ENCODE data around the gene GNAI3.

GNAI3 gene

DNA sequence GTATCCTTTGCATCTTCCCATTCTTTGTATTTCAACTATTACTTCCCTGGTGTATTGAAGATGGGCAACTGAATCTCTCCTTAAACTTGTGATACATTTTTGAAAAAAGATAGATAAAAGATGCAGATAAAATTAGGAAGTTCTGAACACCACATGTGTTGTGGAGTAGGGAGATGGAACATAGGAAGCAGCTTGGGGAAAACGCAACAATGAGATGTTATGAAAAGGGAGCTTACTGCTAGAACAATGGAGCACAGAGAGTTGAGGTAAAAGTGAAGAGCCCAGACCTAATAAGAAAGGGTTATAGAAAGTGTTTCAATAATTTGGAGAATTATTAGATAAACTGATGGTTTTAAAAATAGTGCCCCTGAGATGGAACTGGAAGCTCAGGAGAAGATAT, 20.9 kb downstream of the GNAI3 start:
- Histone ChIP-seq H2BK15ac (ENCODE audit: low read depth, poor library complexity, severe bottlenecking) (no peak overlapping the region), H2AK5ac (ENCODE audit: low read length, severe bottlenecking) (no peak overlapping the region), H3K27ac (ENCODE audit: low read length, poor library complexity, severe bottlenecking) (no peak overlapping the region), H4K8ac (ENCODE audit: low read length) (no peak overlapping the region), H2BK5ac (ENCODE audit: low read depth, low read length, poor library complexity, severe bottlenecking) (no peak overlapping the region), H3K23ac (ENCODE audit: low read length in 2 of 2) (no peak overlapping the region), H3K79me1 (replicated peaks; ENCODE audit: low read length, poor library complexity, severe bottlenecking) (no peaks in the 10 kb centered on the region), H3K4ac (ENCODE audit: low read depth in 1 of 2, low read length in 2 of 2) (no peak overlapping the region), H3K4me3 (ENCODE audit: insufficient read depth in 1 of 2, low read depth in 1 of 2, low read length in 2 of 2) (no peak overlapping the region), H4K91ac (ENCODE audit: low read length) (no peak overlapping the region), H3K4me1 (ENCODE audit: control insufficient read depth, insufficient read depth, low read depth, low read length) (peaks cover 6% of the 10 kb centered on the region), H3K14ac (ENCODE audit: low read length in 2 of 2) (no peak overlapping the region), H2AFZ (ENCODE audit: low read depth, low read length) (no peak overlapping the region), H3K18ac (ENCODE audit: low read depth in 1 of 2, low read length in 2 of 2) (no peak overlapping the region), H3K27me3 (ENCODE audit: control insufficient read depth in 1 of 2, insufficient read depth in 1 of 2, low read length in 2 of 2) (no peaks in the 10 kb centered on the region), H3K36me3 (ENCODE audit: control insufficient read depth in 1 of 2, insufficient read depth in 2 of 2, low read depth in 1 of 2, low read length in 2 of 2) (peaks cover 0 to 8% of the 10 kb centered on the region in 2 experiments), H3K9me3 (ENCODE audit: control insufficient read depth, low read length) (no peaks in the 10 kb centered on the region), H3K9ac (ENCODE audit: low read length) (no peak overlapping the region), H2BK12ac (ENCODE audit: low read length in 2 of 2) (no peak overlapping the region), H2BK120ac (ENCODE audit: low read depth, low read length) (no peak overlapping the region), H3K4me2 (ENCODE audit: low read length, poor library complexity, severe bottlenecking) (no peak overlapping the region)
- WGBS = 96% methylated on average over 1 of the region's 1 CpG
- no peak for DNase-seq

DNA sequence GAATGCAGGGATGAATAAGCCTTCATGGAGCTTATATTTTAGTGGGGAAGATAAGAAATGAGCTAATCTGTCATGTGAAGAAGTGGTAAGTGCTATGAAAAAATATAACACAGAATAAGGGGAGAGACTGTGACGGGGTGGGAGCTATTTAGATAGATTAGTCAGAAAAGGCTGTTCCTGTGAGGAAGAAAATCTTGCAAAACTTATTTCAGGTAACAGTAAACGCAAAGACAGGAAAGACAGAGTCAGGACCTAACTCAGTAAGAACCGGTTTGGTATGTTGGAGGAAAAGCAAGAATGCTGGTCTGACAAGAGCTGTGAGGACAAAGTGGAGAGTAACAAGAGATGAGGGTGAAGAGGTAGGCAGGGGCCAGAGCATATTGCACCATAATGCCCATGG, 22.0 kb downstream of the GNAI3 start:
- Histone ChIP-seq H4K8ac (ENCODE audit: low read length) (no peak overlapping the region), H2AFZ (ENCODE audit: low read depth, low read length) (no peak overlapping the region), H3K9ac (ENCODE audit: low read length) (no peak overlapping the region), H3K9me3 (ENCODE audit: control insufficient read depth, low read length) (no peaks in the 10 kb centered on the region), H4K91ac (ENCODE audit: low read length) (no peak overlapping the region), H3K4ac (ENCODE audit: low read depth in 1 of 2, low read length in 2 of 2) (no peak overlapping the region), H3K4me2 (ENCODE audit: low read length, poor library complexity, severe bottlenecking) (no peak overlapping the region), H3K4me3 (ENCODE audit: insufficient read depth in 1 of 2, low read depth in 1 of 2, low read length in 2 of 2) (no peak overlapping the region), H2BK120ac (ENCODE audit: low read depth, low read length) (no peak overlapping the region), H3K27me3 (ENCODE audit: control insufficient read depth in 1 of 2, insufficient read depth in 1 of 2, low read length in 2 of 2) (no peaks in the 10 kb centered on the region), H3K23ac (ENCODE audit: low read length in 2 of 2) (no peak overlapping the region), H3K14ac (ENCODE audit: low read length in 2 of 2) (no peak overlapping the region), H3K79me1 (replicated peaks; ENCODE audit: low read length, poor library complexity, severe bottlenecking) (no peaks in the 10 kb centered on the region), H3K4me1 (ENCODE audit: control insufficient read depth, insufficient read depth, low read depth, low read length) (peaks cover 3% of the 10 kb centered on the region), H2AK5ac (ENCODE audit: low read length, severe bottlenecking) (no peak overlapping the region), H3K36me3 (ENCODE audit: control insufficient read depth in 1 of 2, insufficient read depth in 2 of 2, low read depth in 1 of 2, low read length in 2 of 2) (peaks cover 0 to 17% of the 10 kb centered on the region in 2 experiments), H2BK5ac (ENCODE audit: low read depth, low read length, poor library complexity, severe bottlenecking) (no peak overlapping the region), H3K27ac (ENCODE audit: low read length, poor library complexity, severe bottlenecking) (no peak overlapping the region), H2BK12ac (ENCODE audit: low read length in 2 of 2) (no peak overlapping the region), H2BK15ac (ENCODE audit: low read depth, poor library complexity, severe bottlenecking) (no peak overlapping the region), H3K18ac (ENCODE audit: low read depth in 1 of 2, low read length in 2 of 2) (no peak overlapping the region)
- DNase-seq = no peak
- 76% methylated on average over 3 of the region's 3 CpGs for WGBS

DNA sequence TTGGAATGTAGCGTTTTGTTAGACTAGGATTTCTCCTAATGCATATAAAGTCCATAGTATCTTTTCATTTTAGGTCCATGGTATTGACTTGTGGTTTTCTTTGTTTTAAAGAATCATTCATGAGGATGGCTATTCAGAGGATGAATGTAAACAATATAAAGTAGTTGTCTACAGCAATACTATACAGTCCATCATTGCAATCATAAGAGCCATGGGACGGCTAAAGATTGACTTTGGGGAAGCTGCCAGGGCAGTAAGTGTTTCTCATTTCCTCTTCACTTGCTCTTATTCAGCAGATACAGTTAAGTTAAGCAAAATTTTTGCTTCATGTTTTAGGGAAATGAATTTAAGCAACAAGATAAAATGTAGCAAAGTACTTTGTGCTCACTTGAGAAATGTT, 25.4 kb downstream of the GNAI3 start:
- Histone ChIP-seq H2AK5ac (ENCODE audit: low read length, severe bottlenecking) (no peak overlapping the region), H2AFZ (ENCODE audit: low read depth, low read length) (no peak overlapping the region), H3K27me3 (ENCODE audit: control insufficient read depth in 1 of 2, insufficient read depth in 1 of 2, low read length in 2 of 2) (no peaks in the 10 kb centered on the region), H3K4me2 (ENCODE audit: low read length, poor library complexity, severe bottlenecking) (no peak overlapping the region), H2BK5ac (ENCODE audit: low read depth, low read length, poor library complexity, severe bottlenecking) (no peak overlapping the region), H3K79me1 (replicated peaks; ENCODE audit: low read length, poor library complexity, severe bottlenecking) (no peaks in the 10 kb centered on the region), H2BK15ac (ENCODE audit: low read depth, poor library complexity, severe bottlenecking) (no peak overlapping the region), H4K91ac (ENCODE audit: low read length) (no peak overlapping the region), H3K14ac (ENCODE audit: low read length in 2 of 2) (no peak overlapping the region), H3K36me3 (ENCODE audit: control insufficient read depth in 1 of 2, insufficient read depth in 2 of 2, low read depth in 1 of 2, low read length in 2 of 2) (peaks cover 3 to 38% of the 10 kb centered on the region in 2 experiments), H3K9me3 (ENCODE audit: control insufficient read depth, low read length) (no peaks in the 10 kb centered on the region), H3K4me3 (ENCODE audit: insufficient read depth in 1 of 2, low read depth in 1 of 2, low read length in 2 of 2) (no peak overlapping the region), H3K9ac (ENCODE audit: low read length) (no peak overlapping the region), H3K23ac (ENCODE audit: low read length in 2 of 2) (no peak overlapping the region), H2BK120ac (ENCODE audit: low read depth, low read length) (no peak overlapping the region), H2BK12ac (ENCODE audit: low read length in 2 of 2) (no peak overlapping the region), H3K18ac (ENCODE audit: low read depth in 1 of 2, low read length in 2 of 2) (no peak overlapping the region), H3K4me1 (ENCODE audit: control insufficient read depth, insufficient read depth, low read depth, low read length) (no peaks in the 10 kb centered on the region), H3K4ac (ENCODE audit: low read depth in 1 of 2, low read length in 2 of 2) (no peak overlapping the region), H4K8ac (ENCODE audit: low read length) (no peak overlapping the region), H3K27ac (ENCODE audit: low read length, poor library complexity, severe bottlenecking) (no peak overlapping the region)
- DNase-seq = no peak
- 100% methylated on average over 1 of the region's 2 CpGs for WGBS

GRCh38 chr1:109578947-109579443, 30.6 kb downstream of the GNAI3 start:
- no peak overlapping the region for H4K8ac ChIP-seq (ENCODE audit: low read length)
- H3K9ac ChIP-seq (ENCODE audit: low read length) = no peak overlapping the region
- H3K27me3 ChIP-seq (ENCODE audit: control insufficient read depth in 1 of 2, insufficient read depth in 1 of 2, low read length in 2 of 2) = no peaks in the 10 kb centered on the region
- peak overlapping the region; percentile 43 for H3K27ac ChIP-seq (ENCODE audit: low read length, poor library complexity, severe bottlenecking)
- H3K36me3 ChIP-seq (ENCODE audit: control insufficient read depth in 1 of 2, insufficient read depth in 2 of 2, low read depth in 1 of 2, low read length in 2 of 2) = peaks cover 14 to 80% of the 10 kb centered on the region in 2 experiments
- H2BK12ac ChIP-seq (ENCODE audit: low read length in 2 of 2) = no peak overlapping the region
- no peak overlapping the region for H3K4me3 ChIP-seq (ENCODE audit: insufficient read depth in 1 of 2, low read depth in 1 of 2, low read length in 2 of 2)
- WGBS = 100% methylated on average over 2 of the region's 3 CpGs
- H2AFZ ChIP-seq (ENCODE audit: low read depth, low read length) = no peak overlapping the region
- H3K79me1 ChIP-seq (replicated peaks; ENCODE audit: low read length, poor library complexity, severe bottlenecking) = peaks cover 8% of the 10 kb centered on the region
- H3K23ac ChIP-seq (ENCODE audit: low read length in 2 of 2) = no peak overlapping the region
- no peak overlapping the region for H4K91ac ChIP-seq (ENCODE audit: low read length)
- no peak overlapping the region for H2AK5ac ChIP-seq (ENCODE audit: low read length, severe bottlenecking)
- H3K4ac ChIP-seq (ENCODE audit: low read depth in 1 of 2, low read length in 2 of 2) = no peak overlapping the region
- H2BK120ac ChIP-seq (ENCODE audit: low read depth, low read length) = no peak overlapping the region
- no peak overlapping the region for H2BK5ac ChIP-seq (ENCODE audit: low read depth, low read length, poor library complexity, severe bottlenecking)
- no peak overlapping the region for H3K14ac ChIP-seq (ENCODE audit: low read length in 2 of 2)
- no peaks in the 10 kb centered on the region for H3K9me3 ChIP-seq (ENCODE audit: control insufficient read depth, low read length)
- no peaks in the 10 kb centered on the region for H3K4me1 ChIP-seq (ENCODE audit: control insufficient read depth, insufficient read depth, low read depth, low read length)
- no peak overlapping the region for H3K4me2 ChIP-seq (ENCODE audit: low read length, poor library complexity, severe bottlenecking)
- H3K18ac ChIP-seq (ENCODE audit: low read depth in 1 of 2, low read length in 2 of 2) = no peak overlapping the region
- no peak for DNase-seq
- no peak overlapping the region for H2BK15ac ChIP-seq (ENCODE audit: low read depth, poor library complexity, severe bottlenecking)
